HL-60 (cell line): ENCODE data around the gene PEAK3.

Source experiments
- DNase-seq, 2 experiments: peaks; one replicate each; pipeline ENCODE4 v3.0.0-alpha.2; 2010 to 2020; ENCODE audit warnings: low read depth in 1 of 2, low spot score in 1 of 2
- H3K27ac ChIP-seq: fragments of 250-450 bp; sonication (Bioruptor Pico); replicated peaks from 2 replicates; pipeline ENCODE4 v1.5.1; 2020; ENCODE audit warnings: mild to moderate bottlenecking, moderate library complexity
- H3K27me3 ChIP-seq: fragments of 250-450 bp; sonication (Bioruptor Pico); 2 replicates; pipeline ENCODE4 v1.5.1; 2021; ENCODE audit warnings: mild to moderate bottlenecking, moderate library complexity; ENCODE audit not compliant: insufficient read depth, poor library complexity, severe bottlenecking
- H3K4me3 ChIP-seq: replicated peaks from 2 replicates; pipeline ENCODE4 v1.5.1; 2011; ENCODE audit warnings: mild to moderate bottlenecking, control low read depth, low read length; ENCODE audit not compliant: insufficient read depth
- GABPA ChIP-seq: IDR thresholded peaks from 2 replicates; pipeline ENCODE4 v1.6.1; 2012; ENCODE audit warnings: low read depth
- POLR2AphosphoS5 ChIP-seq: IDR thresholded peaks from 2 replicates; pipeline ENCODE4 v1.6.1; 2012; ENCODE audit warnings: low read depth
- SPI1 ChIP-seq: IDR thresholded peaks from 2 replicates; pipeline ENCODE4 v1.6.1; 2012; ENCODE audit warnings: low read depth, mild to moderate bottlenecking, borderline replicate concordance
- TF ChIP-seq, protein P1 (sequence below): IDR thresholded peaks from 2 replicates; pipeline ENCODE4 v1.6.1; 2012; ENCODE audit warnings: low read depth; ENCODE audit not compliant: insufficient replicate concordance
- TF ChIP-seq, protein P2 (sequence below): IDR thresholded peaks from one replicate; pipeline ENCODE4 v1.5.1; 2011; ENCODE audit warnings: low read length, control low read depth, inconsistent platforms; ENCODE audit not compliant: insufficient read depth

The PEAK3 gene

GRCh38 chr19:2246014-2246620 is 35.9 kb downstream of the PEAK3 start:
- TF ChIP-seq GABPA (no peak), POLR2AphosphoS5 (no peak), SPI1 (no peak)
- TF ChIP-seq, protein P1, sequence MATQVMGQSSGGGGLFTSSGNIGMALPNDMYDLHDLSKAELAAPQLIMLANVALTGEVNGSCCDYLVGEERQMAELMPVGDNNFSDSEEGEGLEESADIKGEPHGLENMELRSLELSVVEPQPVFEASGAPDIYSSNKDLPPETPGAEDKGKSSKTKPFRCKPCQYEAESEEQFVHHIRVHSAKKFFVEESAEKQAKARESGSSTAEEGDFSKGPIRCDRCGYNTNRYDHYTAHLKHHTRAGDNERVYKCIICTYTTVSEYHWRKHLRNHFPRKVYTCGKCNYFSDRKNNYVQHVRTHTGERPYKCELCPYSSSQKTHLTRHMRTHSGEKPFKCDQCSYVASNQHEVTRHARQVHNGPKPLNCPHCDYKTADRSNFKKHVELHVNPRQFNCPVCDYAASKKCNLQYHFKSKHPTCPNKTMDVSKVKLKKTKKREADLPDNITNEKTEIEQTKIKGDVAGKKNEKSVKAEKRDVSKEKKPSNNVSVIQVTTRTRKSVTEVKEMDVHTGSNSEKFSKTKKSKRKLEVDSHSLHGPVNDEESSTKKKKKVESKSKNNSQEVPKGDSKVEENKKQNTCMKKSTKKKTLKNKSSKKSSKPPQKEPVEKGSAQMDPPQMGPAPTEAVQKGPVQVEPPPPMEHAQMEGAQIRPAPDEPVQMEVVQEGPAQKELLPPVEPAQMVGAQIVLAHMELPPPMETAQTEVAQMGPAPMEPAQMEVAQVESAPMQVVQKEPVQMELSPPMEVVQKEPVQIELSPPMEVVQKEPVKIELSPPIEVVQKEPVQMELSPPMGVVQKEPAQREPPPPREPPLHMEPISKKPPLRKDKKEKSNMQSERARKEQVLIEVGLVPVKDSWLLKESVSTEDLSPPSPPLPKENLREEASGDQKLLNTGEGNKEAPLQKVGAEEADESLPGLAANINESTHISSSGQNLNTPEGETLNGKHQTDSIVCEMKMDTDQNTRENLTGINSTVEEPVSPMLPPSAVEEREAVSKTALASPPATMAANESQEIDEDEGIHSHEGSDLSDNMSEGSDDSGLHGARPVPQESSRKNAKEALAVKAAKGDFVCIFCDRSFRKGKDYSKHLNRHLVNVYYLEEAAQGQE: no peak
- TF ChIP-seq, protein P2, sequence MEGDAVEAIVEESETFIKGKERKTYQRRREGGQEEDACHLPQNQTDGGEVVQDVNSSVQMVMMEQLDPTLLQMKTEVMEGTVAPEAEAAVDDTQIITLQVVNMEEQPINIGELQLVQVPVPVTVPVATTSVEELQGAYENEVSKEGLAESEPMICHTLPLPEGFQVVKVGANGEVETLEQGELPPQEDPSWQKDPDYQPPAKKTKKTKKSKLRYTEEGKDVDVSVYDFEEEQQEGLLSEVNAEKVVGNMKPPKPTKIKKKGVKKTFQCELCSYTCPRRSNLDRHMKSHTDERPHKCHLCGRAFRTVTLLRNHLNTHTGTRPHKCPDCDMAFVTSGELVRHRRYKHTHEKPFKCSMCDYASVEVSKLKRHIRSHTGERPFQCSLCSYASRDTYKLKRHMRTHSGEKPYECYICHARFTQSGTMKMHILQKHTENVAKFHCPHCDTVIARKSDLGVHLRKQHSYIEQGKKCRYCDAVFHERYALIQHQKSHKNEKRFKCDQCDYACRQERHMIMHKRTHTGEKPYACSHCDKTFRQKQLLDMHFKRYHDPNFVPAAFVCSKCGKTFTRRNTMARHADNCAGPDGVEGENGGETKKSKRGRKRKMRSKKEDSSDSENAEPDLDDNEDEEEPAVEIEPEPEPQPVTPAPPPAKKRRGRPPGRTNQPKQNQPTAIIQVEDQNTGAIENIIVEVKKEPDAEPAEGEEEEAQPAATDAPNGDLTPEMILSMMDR: no peak
- no peak overlapping the region for H3K27ac ChIP-seq
- no peak for DNase-seq
- H3K4me3 ChIP-seq: no peak overlapping the region
- peaks cover 12% of the 10 kb centered on the region for H3K27me3 ChIP-seq

GRCh38 chr19:2245273-2245672 is 36.7 kb downstream of the PEAK3 start:
- TF ChIP-seq, protein P2: no peak
- no peak for TF ChIP-seq POLR2AphosphoS5
- TF ChIP-seq SPI1: no peak
- TF ChIP-seq, protein P1: no peak
- no peak for TF ChIP-seq GABPA
- no peak overlapping the region for H3K27ac ChIP-seq
- no peak overlapping the region for H3K4me3 ChIP-seq
- peaks cover 7% of the 10 kb centered on the region for H3K27me3 ChIP-seq
- DNase-seq: no peak

DNA sequence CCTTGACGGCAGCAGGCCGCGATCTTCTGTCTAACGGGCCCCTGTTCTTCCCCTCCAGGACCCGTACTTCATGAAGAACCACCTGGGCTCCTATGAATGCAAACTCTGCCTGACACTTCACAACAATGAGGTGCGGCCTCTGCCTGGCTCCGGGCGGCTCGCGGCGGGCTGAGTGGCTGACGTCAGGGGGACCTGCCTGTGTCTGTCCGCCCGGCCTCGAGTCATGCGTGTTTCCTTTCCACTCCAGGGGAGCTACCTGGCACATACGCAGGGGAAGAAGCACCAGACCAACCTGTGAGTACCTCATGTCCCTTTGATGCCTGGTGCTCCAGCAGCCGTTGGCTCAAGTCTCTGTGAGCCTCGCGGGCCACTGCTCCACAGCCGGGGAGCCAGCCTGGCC is 37.5 kb downstream of the PEAK3 start:
- Histone ChIP-seq H3K27ac (no peak overlapping the region), H3K4me3 (no peak overlapping the region), H3K27me3 (no peaks in the 10 kb centered on the region)
- TF ChIP-seq GABPA (no peak), SPI1 (no peak), POLR2AphosphoS5 (no peak)
- TF ChIP-seq, protein P1: no peak
- TF ChIP-seq, protein P2: no peak
- DNase-seq: no peak
